ENCODE measurements around the gene CC2D2A. TPM values are rescaled to one million over a fixed set of nuclear protein-coding genes. Genes with fewer than 3 reads are reported as not detected.

Gene CC2D2A
- total RNA-seq, 2 donors from 2014 or later: 13.5 to 38.1 TPM

DNA sequence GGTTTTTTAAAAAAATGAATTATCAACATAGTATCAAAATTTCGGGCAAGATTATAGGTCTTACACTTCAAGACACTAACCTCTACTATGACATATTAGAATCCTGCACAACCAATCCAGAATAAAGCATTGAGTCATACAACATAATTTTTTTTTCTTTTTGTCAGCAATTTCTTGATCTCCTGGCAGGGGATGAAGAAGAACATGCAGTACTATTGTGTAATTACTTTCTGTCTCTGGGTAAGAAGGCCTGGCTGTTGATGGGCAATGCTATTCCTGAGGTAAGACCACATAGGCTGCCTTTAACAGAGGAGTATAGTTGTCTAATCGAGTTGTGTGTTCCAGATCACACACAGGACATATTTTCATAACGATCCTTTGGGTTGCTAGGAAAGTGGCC, 118.0 kb downstream of the CC2D2A start:
- Histone ChIP-seq H3K4me3 (no peak overlapping the region), H3K9me3 (no peaks in the 10 kb centered on the region), H3K27ac (no peak overlapping the region), H3K27me3 (replicated peaks; ENCODE audit: insufficient read depth) (no peaks in the 10 kb centered on the region), H3K36me3 (no peaks in the 10 kb centered on the region), H3K4me1 (replicated peaks) (no peaks in the 10 kb centered on the region)
- WGBS: 59% methylated on average over 3 of the region's 3 CpGs
- no peak for DNase-seq (ENCODE audit: low spot score)
- TF ChIP-seq, protein P1, sequence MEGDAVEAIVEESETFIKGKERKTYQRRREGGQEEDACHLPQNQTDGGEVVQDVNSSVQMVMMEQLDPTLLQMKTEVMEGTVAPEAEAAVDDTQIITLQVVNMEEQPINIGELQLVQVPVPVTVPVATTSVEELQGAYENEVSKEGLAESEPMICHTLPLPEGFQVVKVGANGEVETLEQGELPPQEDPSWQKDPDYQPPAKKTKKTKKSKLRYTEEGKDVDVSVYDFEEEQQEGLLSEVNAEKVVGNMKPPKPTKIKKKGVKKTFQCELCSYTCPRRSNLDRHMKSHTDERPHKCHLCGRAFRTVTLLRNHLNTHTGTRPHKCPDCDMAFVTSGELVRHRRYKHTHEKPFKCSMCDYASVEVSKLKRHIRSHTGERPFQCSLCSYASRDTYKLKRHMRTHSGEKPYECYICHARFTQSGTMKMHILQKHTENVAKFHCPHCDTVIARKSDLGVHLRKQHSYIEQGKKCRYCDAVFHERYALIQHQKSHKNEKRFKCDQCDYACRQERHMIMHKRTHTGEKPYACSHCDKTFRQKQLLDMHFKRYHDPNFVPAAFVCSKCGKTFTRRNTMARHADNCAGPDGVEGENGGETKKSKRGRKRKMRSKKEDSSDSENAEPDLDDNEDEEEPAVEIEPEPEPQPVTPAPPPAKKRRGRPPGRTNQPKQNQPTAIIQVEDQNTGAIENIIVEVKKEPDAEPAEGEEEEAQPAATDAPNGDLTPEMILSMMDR (IDR thresholded peaks at IDR 0.05): no peak
- no peak for TF ChIP-seq POLR2AphosphoS5 (IDR thresholded peaks at IDR 0.05)
- TF ChIP-seq POLR2A (IDR thresholded peaks at IDR 0.05): no peak
- intact Hi-C loops (cut with DNase I): no loop called here

DNA sequence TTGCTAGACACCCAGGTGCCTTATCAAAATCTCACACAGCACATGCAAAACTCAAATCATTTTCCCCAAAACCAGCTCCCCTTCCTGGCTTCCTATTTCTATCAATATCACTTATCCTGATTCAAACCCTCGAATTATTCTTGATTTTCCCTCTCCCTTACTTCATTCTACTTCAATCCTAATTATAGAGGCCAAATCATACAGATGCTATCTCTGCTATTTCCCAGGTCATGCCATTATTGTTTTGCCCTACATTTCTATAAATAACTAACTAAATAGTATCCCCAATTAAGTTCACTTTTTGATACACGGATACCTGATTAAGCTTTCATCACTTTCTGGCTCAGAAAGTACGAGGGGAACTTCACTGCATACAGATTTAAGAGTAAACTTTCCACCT, 123.1 kb downstream of the CC2D2A start:
- intact Hi-C loops (cut with DNase I): loop anchor here (5.0 kb wide), 1 partner anchor 65 kb away; the partner anchor contains the start of gene FBXL5
- TF ChIP-seq, protein P1 (IDR thresholded peaks at IDR 0.05): no peak
- TF ChIP-seq POLR2A (IDR thresholded peaks at IDR 0.05) (no peak), POLR2AphosphoS5 (IDR thresholded peaks at IDR 0.05) (no peak)
- no peak for DNase-seq (ENCODE audit: low spot score)
- Histone ChIP-seq H3K4me1 (replicated peaks) (no peaks in the 10 kb centered on the region), H3K27ac (no peak overlapping the region), H3K36me3 (no peaks in the 10 kb centered on the region), H3K27me3 (replicated peaks; ENCODE audit: insufficient read depth) (no peaks in the 10 kb centered on the region), H3K9me3 (no peaks in the 10 kb centered on the region), H3K4me3 (no peak overlapping the region)
- 73% methylated on average over 3 of the region's 3 CpGs for WGBS

- TF ChIP-seq, protein P1 (IDR thresholded peaks at IDR 0.05): no peak
- TF ChIP-seq POLR2AphosphoS5 (IDR thresholded peaks at IDR 0.05): no peak
- no peak for TF ChIP-seq POLR2A (IDR thresholded peaks at IDR 0.05)
- no peak for DNase-seq (ENCODE audit: low spot score)
- H3K4me1 ChIP-seq (replicated peaks): no peaks in the 10 kb centered on the region
- no peak overlapping the region for H3K27ac ChIP-seq
- WGBS: 93% methylated on average over 4 of the region's 4 CpGs
- H3K36me3 ChIP-seq: no peaks in the 10 kb centered on the region
- H3K4me3 ChIP-seq: no peak overlapping the region
- no peaks in the 10 kb centered on the region for H3K9me3 ChIP-seq
- no peaks in the 10 kb centered on the region for H3K27me3 ChIP-seq (replicated peaks; ENCODE audit: insufficient read depth)
- intact Hi-C loops (cut with DNase I): no loop called here
Measured at GRCh38 chr4:15598644-15599043, 129.0 kb downstream of the CC2D2A start.

DNA sequence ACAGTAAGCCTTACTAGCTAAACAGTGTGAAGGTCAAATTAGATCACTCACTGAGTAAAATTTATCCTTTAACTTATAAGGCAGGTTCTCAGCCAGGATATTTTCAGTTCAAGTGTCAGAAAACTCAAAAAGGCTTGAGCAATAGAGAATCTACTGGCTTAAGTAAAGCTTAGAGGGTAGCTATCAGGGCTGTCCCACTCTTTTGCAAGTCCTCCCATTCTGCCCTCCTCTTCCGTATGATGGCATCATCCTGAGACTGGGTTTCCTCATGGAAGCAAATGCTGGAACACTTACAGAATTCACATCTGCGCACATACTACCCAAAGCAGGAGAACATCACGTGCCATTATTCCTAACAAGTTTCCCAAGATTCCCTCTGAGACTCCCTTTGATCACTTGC, 130.5 kb downstream of the CC2D2A start:
- H3K36me3 ChIP-seq: no peaks in the 10 kb centered on the region
- TF ChIP-seq POLR2AphosphoS5 (IDR thresholded peaks at IDR 0.05) (no peak), POLR2A (IDR thresholded peaks at IDR 0.05) (no peak)
- TF ChIP-seq, protein P1 (IDR thresholded peaks at IDR 0.05): no peak
- no peaks in the 10 kb centered on the region for H3K4me1 ChIP-seq (replicated peaks)
- no peak overlapping the region for H3K27ac ChIP-seq
- H3K4me3 ChIP-seq: no peak overlapping the region
- no peaks in the 10 kb centered on the region for H3K27me3 ChIP-seq (replicated peaks; ENCODE audit: insufficient read depth)
- DNase-seq (ENCODE audit: low spot score): no peak
- H3K9me3 ChIP-seq: no peaks in the 10 kb centered on the region
- 95% methylated on average over 3 of the region's 3 CpGs for WGBS
- intact Hi-C loops (cut with DNase I): no loop called here

GRCh38 chr4:15601862-15602261, 132.2 kb downstream of the CC2D2A start:
- intact Hi-C loops (cut with DNase I): no loop called here
- TF ChIP-seq, protein P1 (IDR thresholded peaks at IDR 0.05): no peak
- TF ChIP-seq POLR2AphosphoS5 (IDR thresholded peaks at IDR 0.05) (no peak), POLR2A (IDR thresholded peaks at IDR 0.05) (no peak)

More at GRCh38 chr4:15601862-15602261, 132.2 kb downstream of the CC2D2A start:
- Histone ChIP-seq H3K4me1 (replicated peaks) (no peaks in the 10 kb centered on the region), H3K27me3 (replicated peaks; ENCODE audit: insufficient read depth) (no peaks in the 10 kb centered on the region), H3K27ac (no peak overlapping the region), H3K4me3 (no peak overlapping the region), H3K36me3 (no peaks in the 10 kb centered on the region), H3K9me3 (no peaks in the 10 kb centered on the region)
- 67% methylated on average over 2 of the region's 2 CpGs for WGBS
- DNase-seq (ENCODE audit: low spot score): no peak

Measured in prostate gland (tissue), 2 donors.